ENCODE measurements around the gene ZMIZ2.
"Not testable (repeated sequence)": the region's sequence is repeated elsewhere in the genome, so short reads cannot be mapped to it uniquely, and the experiment has no call there.

Gene ZMIZ2

GRCh38 chr7:44772440-44772839, 23.8 kb downstream of the ZMIZ2 start:
- no peaks in the 10 kb centered on the region for H3K27me3 ChIP-seq (ENCODE audit: control insufficient read depth, insufficient read depth, low read length)
- H3K36me3 ChIP-seq (ENCODE audit: control insufficient read depth, insufficient read depth, low read length): no peaks in the 10 kb centered on the region
- no peak overlapping the region for H3K9ac ChIP-seq (ENCODE audit: low read length)
- H3K4me1 ChIP-seq (ENCODE audit: control insufficient read depth, insufficient read depth, low read length): peaks cover 35% of the 10 kb centered on the region
- H3K9me3 ChIP-seq (ENCODE audit: control insufficient read depth, low read length): no peaks in the 10 kb centered on the region
- H3K4me3 ChIP-seq (ENCODE audit: low read length): no peak overlapping the region

GRCh38 chr7:44772867-44773266, 24.2 kb downstream of the ZMIZ2 start:
- Histone ChIP-seq H3K27me3 (ENCODE audit: control insufficient read depth, insufficient read depth, low read length) (no peaks in the 10 kb centered on the region), H3K9me3 (ENCODE audit: control insufficient read depth, low read length) (no peaks in the 10 kb centered on the region), H3K4me1 (ENCODE audit: control insufficient read depth, insufficient read depth, low read length) (peaks cover 31% of the 10 kb centered on the region), H3K36me3 (ENCODE audit: control insufficient read depth, insufficient read depth, low read length) (no peaks in the 10 kb centered on the region), H3K9ac (ENCODE audit: low read length) (no peak overlapping the region), H3K4me3 (ENCODE audit: low read length) (no peak overlapping the region)

- not testable (repeated sequence) for H3K4me3 ChIP-seq (ENCODE audit: low read length); H3K27me3 ChIP-seq (ENCODE audit: control insufficient read depth, insufficient read depth, low read length); H3K36me3 ChIP-seq (ENCODE audit: control insufficient read depth, insufficient read depth, low read length); H3K9me3 ChIP-seq (ENCODE audit: control insufficient read depth, low read length); H3K9ac ChIP-seq (ENCODE audit: low read length)
- peaks cover 15% of the 10 kb centered on the region for H3K4me1 ChIP-seq (ENCODE audit: control insufficient read depth, insufficient read depth, low read length)
Observed at GRCh38 chr7:44774486-44774885, 25.8 kb downstream of the ZMIZ2 start.

- H3K9me3 ChIP-seq (ENCODE audit: control insufficient read depth, low read length): no peaks in the 10 kb centered on the region
- H3K9ac ChIP-seq (ENCODE audit: low read length): no peak overlapping the region
- no peaks in the 10 kb centered on the region for H3K27me3 ChIP-seq (ENCODE audit: control insufficient read depth, insufficient read depth, low read length)
- peaks cover 4% of the 10 kb centered on the region for H3K4me1 ChIP-seq (ENCODE audit: control insufficient read depth, insufficient read depth, low read length)
- H3K36me3 ChIP-seq (ENCODE audit: control insufficient read depth, insufficient read depth, low read length): no peaks in the 10 kb centered on the region
- H3K4me3 ChIP-seq (ENCODE audit: low read length): no peak overlapping the region
Observed at GRCh38 chr7:44775383-44776107, 26.9 kb downstream of the ZMIZ2 start.

DNA sequence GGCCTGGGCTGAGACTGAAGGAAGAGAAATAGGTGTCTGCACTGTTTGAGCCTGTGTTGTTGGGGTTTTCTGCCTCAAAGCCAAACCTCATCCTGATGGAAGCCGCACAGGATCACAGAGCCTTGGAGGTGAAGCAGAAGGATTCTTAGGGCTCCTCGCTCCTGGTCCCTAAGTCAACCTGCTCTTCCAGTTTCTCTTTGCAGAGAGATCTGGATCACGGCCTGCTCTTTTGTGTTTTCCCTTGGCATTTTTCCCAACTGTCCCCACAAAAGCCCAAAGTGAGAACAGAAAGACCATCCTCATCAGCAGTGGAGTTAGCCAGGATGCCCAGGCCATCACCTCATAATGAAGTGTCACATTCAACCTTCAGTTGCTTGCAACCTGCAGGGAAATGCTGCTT, 27.6 kb downstream of the ZMIZ2 start:
- H3K27me3 ChIP-seq (ENCODE audit: control insufficient read depth, insufficient read depth, low read length): no peaks in the 10 kb centered on the region
- no peak overlapping the region for H3K9ac ChIP-seq (ENCODE audit: low read length)
- H3K36me3 ChIP-seq (ENCODE audit: control insufficient read depth, insufficient read depth, low read length): no peaks in the 10 kb centered on the region
- H3K4me1 ChIP-seq (ENCODE audit: control insufficient read depth, insufficient read depth, low read length): no peaks in the 10 kb centered on the region
- no peak overlapping the region for H3K4me3 ChIP-seq (ENCODE audit: low read length)
- H3K9me3 ChIP-seq (ENCODE audit: control insufficient read depth, low read length): no peaks in the 10 kb centered on the region

DNA sequence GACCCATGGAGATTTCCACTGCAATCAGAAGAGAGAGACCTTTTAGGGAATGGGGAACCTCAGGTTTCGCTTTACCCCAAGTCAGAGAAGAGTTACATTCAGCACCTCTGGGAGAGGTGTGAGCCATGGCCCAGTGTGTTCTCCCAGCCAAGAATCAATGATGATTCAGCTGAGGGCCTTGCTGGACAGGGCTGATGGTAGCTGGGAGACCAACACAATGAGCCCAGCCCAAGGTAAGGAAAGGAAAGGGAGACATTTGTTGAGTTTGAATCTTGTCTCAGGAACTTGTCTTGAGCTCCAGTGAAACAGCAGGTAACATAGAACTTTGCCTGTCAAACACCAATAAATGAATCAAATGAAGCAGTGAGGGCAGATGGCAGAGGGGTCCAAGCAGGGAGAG, 33.8 kb downstream of the ZMIZ2 start:
- Histone ChIP-seq H3K9ac (ENCODE audit: low read length) (no peak overlapping the region), H3K4me1 (ENCODE audit: control insufficient read depth, insufficient read depth, low read length) (no peaks in the 10 kb centered on the region), H3K9me3 (ENCODE audit: control insufficient read depth, low read length) (no peaks in the 10 kb centered on the region), H3K27me3 (ENCODE audit: control insufficient read depth, insufficient read depth, low read length) (no peaks in the 10 kb centered on the region), H3K36me3 (ENCODE audit: control insufficient read depth, insufficient read depth, low read length) (no peaks in the 10 kb centered on the region), H3K4me3 (ENCODE audit: low read length) (no peak overlapping the region)

- no peaks in the 10 kb centered on the region for H3K27me3 ChIP-seq (ENCODE audit: control insufficient read depth, insufficient read depth, low read length)
- no peaks in the 10 kb centered on the region for H3K9me3 ChIP-seq (ENCODE audit: control insufficient read depth, low read length)
- no peaks in the 10 kb centered on the region for H3K36me3 ChIP-seq (ENCODE audit: control insufficient read depth, insufficient read depth, low read length)
- no peak overlapping the region for H3K9ac ChIP-seq (ENCODE audit: low read length)
- H3K4me3 ChIP-seq (ENCODE audit: low read length): no peak overlapping the region
- H3K4me1 ChIP-seq (ENCODE audit: control insufficient read depth, insufficient read depth, low read length): no peaks in the 10 kb centered on the region
Observed at GRCh38 chr7:44783407-44783806, 34.8 kb downstream of the ZMIZ2 start.

DNA sequence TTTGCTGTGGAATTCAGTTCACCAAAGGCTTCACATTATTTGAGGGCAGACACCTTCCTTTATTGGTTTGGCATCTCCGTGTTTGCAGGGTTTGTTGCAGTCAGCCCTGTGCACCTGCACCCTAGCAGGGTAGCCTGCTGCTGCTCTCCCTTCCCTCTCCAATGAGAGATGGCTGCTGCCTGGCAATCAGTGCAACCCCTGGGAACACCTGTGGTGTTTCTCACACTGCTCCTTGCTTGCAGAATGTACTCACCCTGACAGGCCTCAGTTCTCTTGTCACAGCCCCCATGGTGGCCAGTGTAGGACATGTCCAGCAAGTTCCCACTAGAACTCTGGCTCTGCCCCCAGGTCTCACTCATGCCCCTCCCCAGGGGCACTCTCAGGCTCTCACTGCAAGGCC, 35.7 kb downstream of the ZMIZ2 start:
- Histone ChIP-seq H3K9me3 (ENCODE audit: control insufficient read depth, low read length) (no peaks in the 10 kb centered on the region), H3K9ac (ENCODE audit: low read length) (no peak overlapping the region), H3K4me3 (ENCODE audit: low read length) (no peak overlapping the region), H3K4me1 (ENCODE audit: control insufficient read depth, insufficient read depth, low read length) (no peaks in the 10 kb centered on the region), H3K36me3 (ENCODE audit: control insufficient read depth, insufficient read depth, low read length) (no peaks in the 10 kb centered on the region), H3K27me3 (ENCODE audit: control insufficient read depth, insufficient read depth, low read length) (no peaks in the 10 kb centered on the region)

GRCh38 chr7:44785218-44785617, 36.6 kb downstream of the ZMIZ2 start:
- not testable (repeated sequence) for H3K4me3 ChIP-seq (ENCODE audit: low read length); H3K27me3 ChIP-seq (ENCODE audit: control insufficient read depth, insufficient read depth, low read length); H3K9ac ChIP-seq (ENCODE audit: low read length); H3K9me3 ChIP-seq (ENCODE audit: control insufficient read depth, low read length); H3K4me1 ChIP-seq (ENCODE audit: control insufficient read depth, insufficient read depth, low read length); H3K36me3 ChIP-seq (ENCODE audit: control insufficient read depth, insufficient read depth, low read length)

DNA sequence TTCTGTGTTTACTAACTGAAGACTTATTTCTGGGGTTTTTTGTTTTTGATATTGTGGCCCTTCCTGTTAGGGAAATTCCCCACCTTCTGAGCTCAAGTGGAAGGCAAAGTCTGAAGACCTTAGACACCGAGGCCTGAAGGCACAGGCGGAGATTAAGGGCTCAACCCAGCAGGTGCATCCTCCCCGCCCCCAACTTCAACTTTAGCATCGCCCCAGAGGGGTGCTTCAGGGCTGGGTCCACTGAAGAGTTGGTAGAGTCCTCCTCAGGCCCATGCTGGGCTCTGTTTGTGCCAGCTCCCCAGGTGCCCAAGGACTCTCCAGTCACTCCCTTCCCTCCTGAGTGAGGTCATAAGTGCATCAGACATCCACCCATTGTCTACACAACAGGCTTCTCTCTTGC, 38.4 kb downstream of the ZMIZ2 start:
- H3K9me3 ChIP-seq (ENCODE audit: control insufficient read depth, low read length): no peaks in the 10 kb centered on the region
- no peak overlapping the region for H3K4me3 ChIP-seq (ENCODE audit: low read length)
- H3K4me1 ChIP-seq (ENCODE audit: control insufficient read depth, insufficient read depth, low read length): no peaks in the 10 kb centered on the region
- no peaks in the 10 kb centered on the region for H3K27me3 ChIP-seq (ENCODE audit: control insufficient read depth, insufficient read depth, low read length)
- no peak overlapping the region for H3K9ac ChIP-seq (ENCODE audit: low read length)
- H3K36me3 ChIP-seq (ENCODE audit: control insufficient read depth, insufficient read depth, low read length): no peaks in the 10 kb centered on the region

- no peaks in the 10 kb centered on the region for H3K36me3 ChIP-seq (ENCODE audit: control insufficient read depth, insufficient read depth, low read length)
- no peak overlapping the region for H3K9ac ChIP-seq (ENCODE audit: low read length)
- no peaks in the 10 kb centered on the region for H3K4me1 ChIP-seq (ENCODE audit: control insufficient read depth, insufficient read depth, low read length)
- no peaks in the 10 kb centered on the region for H3K9me3 ChIP-seq (ENCODE audit: control insufficient read depth, low read length)
- H3K27me3 ChIP-seq (ENCODE audit: control insufficient read depth, insufficient read depth, low read length): no peaks in the 10 kb centered on the region
- H3K4me3 ChIP-seq (ENCODE audit: low read length): no peak overlapping the region
Observed at GRCh38 chr7:44787762-44788161, 39.1 kb downstream of the ZMIZ2 start.

GRCh38 chr7:44789990-44790389, 41.3 kb downstream of the ZMIZ2 start:
- H3K4me3 ChIP-seq (ENCODE audit: low read length): no peak overlapping the region
- no peaks in the 10 kb centered on the region for H3K27me3 ChIP-seq (ENCODE audit: control insufficient read depth, insufficient read depth, low read length)
- H3K36me3 ChIP-seq (ENCODE audit: control insufficient read depth, insufficient read depth, low read length): no peaks in the 10 kb centered on the region
- no peaks in the 10 kb centered on the region for H3K9me3 ChIP-seq (ENCODE audit: control insufficient read depth, low read length)
- H3K9ac ChIP-seq (ENCODE audit: low read length): no peak overlapping the region
- no peaks in the 10 kb centered on the region for H3K4me1 ChIP-seq (ENCODE audit: control insufficient read depth, insufficient read depth, low read length)

Data from mucosa of stomach (tissue), 1 donor.